Activated CD8-positive, alpha-beta memory T cell treated with anti-CD3 and anti-CD28 coated beads, Interleukin-2, amount 50 U/mL, for 24 hours (primary cell): Measurements from ENCODE around the gene LASP1NB.

Experiments
- DNase-seq: peaks from one replicate; pipeline ENCODE4 v3.0.0-alpha.2; 2020; ENCODE audit errors: extremely low read depth

The LASP1NB gene

GRCh38 chr17:38925263-38925995, at the start of gene LASP1NB:
Gene LASP1NB (plus strand): TSS chr17:38925614.
- no peak for DNase-seq

GRCh38 chr17:38877130-38877851, 48.1 kb upstream of the LASP1NB start:
- no peak for DNase-seq

- DNase-seq = no peak
These were observed 45.3 kb upstream of the LASP1NB start for GRCh38 chr17:38879878-38880665.

- DNase-seq = no peak
These were observed 43.7 kb upstream of the LASP1NB start for GRCh38 chr17:38881600-38882191.

- no peak for DNase-seq
These were observed 42.5 kb upstream of the LASP1NB start for GRCh38 chr17:38882870-38883269.

- DNase-seq = no peak
These were observed 41.6 kb upstream of the LASP1NB start for GRCh38 chr17:38883592-38884526.

GRCh38 chr17:38885044-38885727, 40.2 kb upstream of the LASP1NB start:
- DNase-seq = no peak

GRCh38 chr17:38885728-38886642, 39.4 kb upstream of the LASP1NB start:
- no peak for DNase-seq

- no peak for DNase-seq
These were observed 38.8 kb upstream of the LASP1NB start for GRCh38 chr17:38886643-38887010.

GRCh38 chr17:38888842-38889241, 36.6 kb upstream of the LASP1NB start:
- DNase-seq = no peak

- no peak for DNase-seq
These were observed 35.5 kb upstream of the LASP1NB start for GRCh38 chr17:38889745-38890409.

GRCh38 chr17:38890410-38890746, 35.0 kb upstream of the LASP1NB start:
- no peak for DNase-seq

GRCh38 chr17:38891441-38891840, 34.0 kb upstream of the LASP1NB start:
- DNase-seq = no peak

- DNase-seq = no peak
These were observed 33.3 kb upstream of the LASP1NB start for GRCh38 chr17:38892083-38892482.

- DNase-seq = no peak
These were observed 32.8 kb upstream of the LASP1NB start for GRCh38 chr17:38892620-38893019.

GRCh38 chr17:38893113-38893512, 32.3 kb upstream of the LASP1NB start:
- DNase-seq = no peak

- DNase-seq = no peak
These were observed 31.8 kb upstream of the LASP1NB start for GRCh38 chr17:38893607-38894006.

GRCh38 chr17:38894276-38894675, 31.1 kb upstream of the LASP1NB start:
- DNase-seq = no peak

GRCh38 chr17:38896346-38896954, 29.0 kb upstream of the LASP1NB start:
- DNase-seq = no peak
